Keratinocyte (primary cell): ENCODE data around the gene ZMYND8. TPM values are rescaled to one million over a fixed set of nuclear protein-coding genes. Genes with fewer than 3 reads are reported as not detected.

Experiments used
- DNase-seq: peaks from one replicate; pipeline ENCODE4 v3.0.0-alpha.2; 2011; ENCODE audit warnings: low read depth, missing footprints, low spot score
- FAIRE-seq: peaks from 2 replicates; lab custom pipeline; 2011; peaks lifted over from hg19 to GRCh38; lab: Jason Lieb, UNC
- H2AFZ ChIP-seq: 2 replicates; pipeline ENCODE4 v1.6.0; 2012; ENCODE audit warnings: low read length, control low read depth, inconsistent platforms; ENCODE audit not compliant: control insufficient read depth
- H3K27ac ChIP-seq: 2 replicates; pipeline ENCODE4 v1.5.1; 2011; ENCODE audit warnings: low read length; ENCODE audit not compliant: control insufficient read depth, insufficient read depth
- H3K27me3 ChIP-seq: 3 replicates; pipeline ENCODE4 v1.6.0; 2011; ENCODE audit warnings: low read length; ENCODE audit not compliant: control insufficient read depth, insufficient read depth; ENCODE audit errors: extremely low read depth
- H3K36me3 ChIP-seq, 2 experiments: 2 replicates in 1 of 2; 3 replicates in 1 of 2; pipeline ENCODE4 v1.5.1; 2011; ENCODE audit warnings: low read length in 2 of 2, mild to moderate bottlenecking in 1 of 2; ENCODE audit not compliant: control insufficient read depth in 2 of 2, insufficient read depth in 2 of 2; ENCODE audit errors: extremely low read depth in 1 of 2
- H3K4me1 ChIP-seq: 3 replicates; pipeline ENCODE4 v1.5.1; 2011; ENCODE audit warnings: low read length; ENCODE audit not compliant: control insufficient read depth, insufficient read depth; ENCODE audit errors: extremely low read depth
- H3K4me2 ChIP-seq: 3 replicates; pipeline ENCODE4 v1.6.0; 2011; ENCODE audit warnings: low read depth, low read length; ENCODE audit not compliant: control insufficient read depth, insufficient read depth; ENCODE audit errors: extremely low read depth
- H3K4me3 ChIP-seq, 3 experiments: fragments of 200-600 bp in 1 of 3; sonication (generic) in 1 of 3; 2 replicates in 2 of 3; 3 replicates in 1 of 3; pipeline ENCODE4 v1.5.1; 2011 to 2016; ENCODE audit warnings: low read length in 3 of 3, mild to moderate bottlenecking in 3 of 3, control low read depth in 2 of 3, inconsistent platforms in 1 of 3, low read depth in 1 of 3, mixed read lengths in 1 of 3, mixed run types in 1 of 3, moderate library complexity in 1 of 3; ENCODE audit not compliant: control insufficient read depth in 2 of 3, insufficient read depth in 2 of 3; ENCODE audit errors: extremely low read depth in 1 of 3
- H3K79me2 ChIP-seq: 2 replicates; pipeline ENCODE4 v1.6.0; 2012; ENCODE audit warnings: low read length; ENCODE audit not compliant: control insufficient read depth, insufficient read depth
- H3K9ac ChIP-seq: 3 replicates; pipeline ENCODE4 v1.6.0; 2011; ENCODE audit warnings: low read length; ENCODE audit not compliant: control insufficient read depth, insufficient read depth; ENCODE audit errors: extremely low read depth
- H3K9me1 ChIP-seq: 3 replicates; pipeline ENCODE4 v1.6.0; 2011; ENCODE audit warnings: low read length; ENCODE audit not compliant: control insufficient read depth, insufficient read depth; ENCODE audit errors: extremely low read depth
- H3K9me3 ChIP-seq: 2 replicates; pipeline ENCODE4 v1.5.1; 2012; ENCODE audit warnings: low read depth, low read length; ENCODE audit not compliant: control insufficient read depth
- H4K20me1 ChIP-seq: 3 replicates; pipeline ENCODE4 v1.6.0; 2011; ENCODE audit warnings: low read length; ENCODE audit not compliant: control insufficient read depth, insufficient read depth; ENCODE audit errors: extremely low read depth
- EZH2 ChIP-seq: IDR thresholded peaks from one replicate; pipeline ENCODE4 v1.6.1; 2012; ENCODE audit warnings: inconsistent platforms, mild to moderate bottlenecking, low read length, moderate library complexity
- dilution Hi-C: fragments of 300-500 bp; cut with MboI; formaldehyde crosslinking; loops from one replicate; pipeline ENCODE4 v1.7.0; 2020; ENCODE audit warnings: low sequenced_read_pairs; ENCODE audit not compliant: extremely low pct_ligation_motif_present
- polyA plus RNA-seq, 5 experiments: library from polyadenylated mRNA; depleted of rRNA in 3 of 5; stranded (reverse) in 3 of 5; stranded (forward) in 1 of 5; unstranded in 1 of 5; fragments of >200 nt; gene quantifications; 1 replicate in 1 of 5; 2 replicates in 3 of 5; 3 replicates in 1 of 5; pipeline versions ENCODE4 v1.2.1 to v1.2.3, GENCODE V29; 2011 to 2012; ENCODE audit warnings: missing spikeins in 2 of 5, low read depth in 1 of 5, low replicate concordance in 1 of 5
- TF ChIP-seq, protein P1 (sequence below), 3 experiments: IDR thresholded peaks in 1 of 3; conservative IDR thresholded peaks in 1 of 3; optimal IDR thresholded peaks in 1 of 3; 2 replicates in 2 of 3; 3 replicates in 1 of 3; pipeline versions ENCODE3 to v1.5.1; 2011; ENCODE audit warnings: low read length in 3 of 3, mild to moderate bottlenecking in 3 of 3, moderate library complexity in 2 of 3, control low read depth in 1 of 3, inconsistent platforms in 1 of 3; ENCODE audit not compliant: insufficient read depth in 2 of 3; ENCODE audit errors: extremely low read depth in 1 of 3

ZMYND8 gene
- polyA plus RNA-seq, 1 donor (not counting 4 experiments of a cell fraction or from before 2014, with no cell fraction given): 39.8 TPM

DNA sequence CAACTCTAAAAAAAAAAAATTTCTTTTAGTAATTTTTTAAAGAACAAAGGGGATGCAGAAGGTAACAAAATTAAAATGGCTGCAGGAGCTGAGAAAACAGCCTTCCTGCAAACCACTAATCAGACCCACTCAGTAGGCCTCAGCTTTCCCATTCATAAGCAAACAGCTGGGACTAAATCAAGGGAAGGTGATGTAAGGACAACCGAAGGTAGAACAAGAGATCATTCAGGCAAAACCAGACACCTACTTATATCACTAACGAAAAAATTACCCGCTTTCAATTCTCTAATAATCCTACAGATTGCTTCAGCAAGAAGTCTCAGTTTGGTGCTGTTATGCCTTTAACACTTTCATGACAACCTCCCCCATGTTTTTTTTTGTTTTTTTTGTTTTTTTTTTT is 124.0 kb downstream of the ZMYND8 start:
- no peak for TF ChIP-seq EZH2
- TF ChIP-seq, protein P1, sequence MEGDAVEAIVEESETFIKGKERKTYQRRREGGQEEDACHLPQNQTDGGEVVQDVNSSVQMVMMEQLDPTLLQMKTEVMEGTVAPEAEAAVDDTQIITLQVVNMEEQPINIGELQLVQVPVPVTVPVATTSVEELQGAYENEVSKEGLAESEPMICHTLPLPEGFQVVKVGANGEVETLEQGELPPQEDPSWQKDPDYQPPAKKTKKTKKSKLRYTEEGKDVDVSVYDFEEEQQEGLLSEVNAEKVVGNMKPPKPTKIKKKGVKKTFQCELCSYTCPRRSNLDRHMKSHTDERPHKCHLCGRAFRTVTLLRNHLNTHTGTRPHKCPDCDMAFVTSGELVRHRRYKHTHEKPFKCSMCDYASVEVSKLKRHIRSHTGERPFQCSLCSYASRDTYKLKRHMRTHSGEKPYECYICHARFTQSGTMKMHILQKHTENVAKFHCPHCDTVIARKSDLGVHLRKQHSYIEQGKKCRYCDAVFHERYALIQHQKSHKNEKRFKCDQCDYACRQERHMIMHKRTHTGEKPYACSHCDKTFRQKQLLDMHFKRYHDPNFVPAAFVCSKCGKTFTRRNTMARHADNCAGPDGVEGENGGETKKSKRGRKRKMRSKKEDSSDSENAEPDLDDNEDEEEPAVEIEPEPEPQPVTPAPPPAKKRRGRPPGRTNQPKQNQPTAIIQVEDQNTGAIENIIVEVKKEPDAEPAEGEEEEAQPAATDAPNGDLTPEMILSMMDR (optimal IDR thresholded peaks at IDR 0.05 in 1 of 3, IDR thresholded peaks at IDR 0.05 in 1 of 3, conservative IDR thresholded peaks at IDR 0.05 in 1 of 3; ENCODE audit: extremely low read depth in 1 of 3, insufficient read depth in 2 of 3, low read length in 3 of 3): no peak
- no peak overlapping the region for H3K9ac ChIP-seq
- H3K9me1 ChIP-seq: no peaks in the 10 kb centered on the region
- no peak overlapping the region for H3K4me3 ChIP-seq
- no peaks in the 10 kb centered on the region for H3K4me1 ChIP-seq
- H3K9me3 ChIP-seq: no peaks in the 10 kb centered on the region
- dilution Hi-C loops: no loop called here
- DNase-seq (no peak), FAIRE-seq (no peak)
- H2AFZ ChIP-seq: no peak overlapping the region
- no peaks in the 10 kb centered on the region for H3K27me3 ChIP-seq
- peaks cover 44 to 47% of the 10 kb centered on the region in 2 experiments for H3K36me3 ChIP-seq
- H3K4me2 ChIP-seq: no peak overlapping the region
- peaks cover 6% of the 10 kb centered on the region for H4K20me1 ChIP-seq
- no peak overlapping the region for H3K27ac ChIP-seq
- H3K79me2 ChIP-seq: peaks cover 25% of the 10 kb centered on the region

GRCh38 chr20:47231382-47232039 is 125.0 kb downstream of the ZMYND8 start:
- Histone ChIP-seq H3K4me2 (no peak overlapping the region), H3K9me3 (no peaks in the 10 kb centered on the region), H3K4me3 (no peak overlapping the region), H2AFZ (no peak overlapping the region), H3K9me1 (no peaks in the 10 kb centered on the region), H4K20me1 (peaks cover 6% of the 10 kb centered on the region), H3K79me2 (peaks cover 25% of the 10 kb centered on the region), H3K36me3 (peaks cover 46 to 49% of the 10 kb centered on the region in 2 experiments), H3K9ac (no peak overlapping the region), H3K27ac (no peak overlapping the region), H3K27me3 (no peaks in the 10 kb centered on the region), H3K4me1 (no peaks in the 10 kb centered on the region)
- dilution Hi-C loops: no loop called here
- TF ChIP-seq EZH2: no peak
- TF ChIP-seq, protein P1 (optimal IDR thresholded peaks at IDR 0.05 in 1 of 3, IDR thresholded peaks at IDR 0.05 in 1 of 3, conservative IDR thresholded peaks at IDR 0.05 in 1 of 3; ENCODE audit: extremely low read depth in 1 of 3, insufficient read depth in 2 of 3, low read length in 3 of 3): no peak
- FAIRE-seq: no peak
- no peak for DNase-seq
